Mucosa of gallbladder (tissue), 1 donor: Measurements from ENCODE around the gene SCN4A. TPM values are rescaled to one million over a fixed set of nuclear protein-coding genes. Genes with fewer than 3 reads are reported as not detected.
A peak's percentile ranks its signal among the peaks of the same experiment; 100 is the strongest.
"Not testable (repeated sequence)": the region's sequence is repeated elsewhere in the genome, so short reads cannot be mapped to it uniquely, and the experiment has no call there.

Experiments used
- DNase-seq: peaks from one replicate; pipeline ENCODE4 v3.0.0-alpha.2; 2020; ENCODE audit warnings: low spot score
- total RNA-seq: library from RNA; stranded (reverse); gene quantifications from one replicate; pipeline ENCODE4 v1.2.1, GENCODE V29; 2021
- donor health status: DM: no; HTN: no; CAD: no.

The SCN4A gene
- total RNA-seq = 1.2 TPM

- DNase-seq = no peak
Observed at GRCh38 chr17:63972796-63973195, at the start of gene SCN4A. SCN4A (minus strand) TSS chr17:63972918; CDS start chr17:63972841, 77 bp downstream.

GRCh38 chr17:64020056-64020766 is 47.5 kb upstream of the SCN4A start, which contains the start of gene ICAM2:
ICAM2 (minus strand) TSS chr17:64020633; CDS start chr17:64006691, 13,942 bp downstream.
- DNase-seq = peak; percentile 77

- not testable (repeated sequence) for DNase-seq
Observed at GRCh38 chr17:64019551-64019961, 46.8 kb upstream of the SCN4A start.

- no peak for DNase-seq
Observed at GRCh38 chr17:64017381-64017980, 44.8 kb upstream of the SCN4A start.

GRCh38 chr17:64016974-64017373 is 44.3 kb upstream of the SCN4A start:
- no peak for DNase-seq

GRCh38 chr17:64016231-64016784 is 43.6 kb upstream of the SCN4A start:
- no peak for DNase-seq

- no peak for DNase-seq
Observed at GRCh38 chr17:64015447-64015846, 42.7 kb upstream of the SCN4A start.

GRCh38 chr17:64009571-64010402 is 37.1 kb upstream of the SCN4A start:
- DNase-seq = no peak

GRCh38 chr17:64008830-64009229 is 36.1 kb upstream of the SCN4A start:
- DNase-seq = no peak

GRCh38 chr17:64008346-64008745 is 35.6 kb upstream of the SCN4A start:
- DNase-seq = no peak

GRCh38 chr17:64007838-64008282 is 35.1 kb upstream of the SCN4A start:
- DNase-seq = no peak

GRCh38 chr17:64007089-64007837 is 34.5 kb upstream of the SCN4A start:
- not testable (repeated sequence) for DNase-seq

- no peak for DNase-seq
Observed at GRCh38 chr17:64006361-64007088, 33.8 kb upstream of the SCN4A start.

GRCh38 chr17:64005734-64006167 is 33.0 kb upstream of the SCN4A start:
- no peak for DNase-seq

- DNase-seq = no peak
Observed at GRCh38 chr17:64004903-64005733, 32.4 kb upstream of the SCN4A start.

- DNase-seq = no peak
Observed at GRCh38 chr17:64004218-64004770, 31.6 kb upstream of the SCN4A start.

- no peak for DNase-seq
Observed at GRCh38 chr17:64003526-64004121, 30.9 kb upstream of the SCN4A start.

GRCh38 chr17:64002658-64003525 is 30.2 kb upstream of the SCN4A start:
- DNase-seq = no peak
